Spleen (tissue), 11 donors: Measurements from ENCODE around the gene BPIFA1. TPM values are rescaled to one million over a fixed set of nuclear protein-coding genes. Genes with fewer than 3 reads are reported as not detected.
A peak's percentile ranks its signal among the peaks of the same experiment; 100 is the strongest.

ENCODE experiments used
- DNase-seq: peaks from one replicate; pipeline ENCODE4 v3.0.0-alpha.2; 2020
- H3K27ac ChIP-seq, 8 donors: fragments of 200-600 bp; sonication (generic) in 7 of 8; 1 replicate in 4 of 8; 2 replicates in 4 of 8; pipeline versions ENCODE4 v1.5.0 to v1.8.0; 2016 to 2021; ENCODE audit warnings: inconsistent platforms in 4 of 8, mild to moderate bottlenecking in 4 of 8, moderate library complexity in 1 of 8
- H3K27me3 ChIP-seq, 7 donors: fragments of 200-600 bp; sonication (generic) in 6 of 7; replicated peaks in 1 of 7; 1 replicate in 4 of 7; 2 replicates in 3 of 7; pipeline versions ENCODE4 v1.5.0 to v1.8.0; 2016 to 2021; ENCODE audit warnings: inconsistent platforms in 3 of 7, mild to moderate bottlenecking in 1 of 7
- H3K36me3 ChIP-seq, 6 donors: fragments of 200-600 bp; sonication (generic) in 5 of 6; 1 replicate in 4 of 6; 2 replicates in 2 of 6; pipeline versions ENCODE4 v1.5.0 to v1.8.0; 2016 to 2021; ENCODE audit warnings: inconsistent platforms in 2 of 6
- H3K4me1 ChIP-seq, 6 donors: fragments of 200-600 bp; sonication (generic) in 5 of 6; 1 replicate in 3 of 6; 2 replicates in 3 of 6; pipeline versions ENCODE4 v1.5.0 to v1.8.0; 2016 to 2021; ENCODE audit warnings: inconsistent platforms in 3 of 6
- H3K4me3 ChIP-seq, 8 donors: fragments of 200-600 bp; sonication (generic) in 7 of 8; 1 replicate in 4 of 8; 2 replicates in 4 of 8; pipeline versions ENCODE4 v1.5.0 to v1.8.0; 2016 to 2021; ENCODE audit warnings: inconsistent platforms in 4 of 8, mild to moderate bottlenecking in 4 of 8, moderate library complexity in 2 of 8
- H3K9me3 ChIP-seq, 8 donors: fragments of 200-600 bp; sonication (generic) in 7 of 8; 1 replicate in 4 of 8; 2 replicates in 4 of 8; pipeline versions ENCODE4 v1.5.0 to v1.8.0; 2016 to 2021; ENCODE audit warnings: inconsistent platforms in 4 of 8
- POLR2A ChIP-seq, 3 donors: fragments of 450-650 bp; IDR thresholded peaks; one replicate each; pipeline ENCODE4 v1.5.1; 2017; ENCODE audit warnings: antibody characterized with exemption in 3 of 3, mild to moderate bottlenecking in 1 of 3
- POLR2AphosphoS5 ChIP-seq, 3 donors: sonication (generic); formaldehyde crosslinking; IDR thresholded peaks; one replicate each; pipeline ENCODE4 v1.5.1; 2017; ENCODE audit warnings: antibody characterized with exemption in 3 of 3
- WGBS, 5 donors: extraction: QIAGEN DNeasy Blood & Tissue Kit in 3 of 5; methylation state at CpG; one replicate each; pipeline versions ENCODE4 v1.1.5 to v1.1.7; 2013 to 2018; 5-methylcytosine and 5-hydroxymethylcytosine counted together
- intact Hi-C: fragments of 100-400 bp; cut with DNase I; formaldehyde crosslinking; loops from one replicate; pipeline ENCODE4 v1.15.0; 2023; ENCODE audit warnings: low total_unique reads
- polyA plus RNA-seq, 3 donors: library from polyadenylated mRNA; stranded (reverse); fragments of 200-250 nt; gene quantifications; one replicate each; pipeline ENCODE4 v1.2.1, GENCODE V29; 2013
- total RNA-seq, 7 donors: library from RNA; depleted of rRNA in 3 of 7; stranded (reverse); fragments of >200 nt in 3 of 7; fragmentation: NEBNext Ultra II Directional in 4 of 7; extraction: Animal tissue kit (Norgen Biotek cat#: 25700) in 4 of 7; gene quantifications; one replicate each; pipeline versions ENCODE4 v1.1.0 to v1.2.1, GENCODE V29; 2016 to 2021
- TF ChIP-seq, protein P1 (sequence below), 11 experiments: fragments of 200-600 bp in 7 of 11; fragments of 450-650 bp in 4 of 11; sonication (generic) in 4 of 11; IDR thresholded peaks in 8 of 11; conservative IDR thresholded peaks in 3 of 11; 1 replicate in 7 of 11; 2 replicates in 4 of 11; pipeline versions ENCODE4 v1.4.0 to v1.8.0; 2016 to 2021; ENCODE audit warnings: antibody characterized with exemption in 11 of 11, inconsistent platforms in 4 of 11, mild to moderate bottlenecking in 1 of 11
- donor health status: healthy with polysubstance abuse.
- donor health status: DM: no; HTN: no; CAD: no; lungs with moderate emphysema.
- donor health status: DM: no; HTN: no; CAD: no.
- donor health status: Bipolar disorder and iron deficiency.
- donor health status: healthy.
- donor health status: DM: no; HTN: no; CAD: no.
- donor health status: DM: yes; HTN: yes; CAD: no.

Gene BPIFA1
- total and polyA plus RNA-seq, 10 donors: not detected

DNA sequence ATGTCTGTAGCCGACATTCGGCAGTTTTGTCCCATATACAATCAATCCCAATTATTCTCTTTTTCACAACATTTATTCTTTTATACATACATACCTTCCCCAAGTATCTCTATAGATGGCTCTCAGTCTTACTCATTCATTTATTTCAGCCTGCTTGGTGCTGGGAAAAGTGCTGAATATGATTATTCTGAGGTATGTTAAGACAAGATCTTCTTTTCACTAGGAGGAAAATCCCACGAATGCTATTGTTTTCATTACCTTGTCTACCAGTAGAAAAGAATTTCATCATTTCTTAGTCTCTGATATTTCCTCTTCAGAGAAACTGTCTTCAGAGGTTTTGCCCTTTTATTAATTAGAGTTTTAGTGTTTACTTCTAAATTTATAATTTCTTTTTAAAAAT is 32.4 kb upstream of the BPIFA1 start:
- Histone ChIP-seq H3K36me3 (no peaks in the 10 kb centered on the region), H3K27me3 (peaks cover 0 to 35% (median 0%) of the 10 kb centered on the region in 7 donors), H3K4me1 (no peaks in the 10 kb centered on the region), H3K9me3 (no peaks in the 10 kb centered on the region), H3K4me3 (no peak overlapping the region), H3K27ac (no peak overlapping the region)
- WGBS, 5 donors: 80 to 92% (median 88%) methylated on average over 3 of the region's 3 CpGs
- no peak for DNase-seq
- intact Hi-C loops: no loop called here
- TF ChIP-seq, protein P1, sequence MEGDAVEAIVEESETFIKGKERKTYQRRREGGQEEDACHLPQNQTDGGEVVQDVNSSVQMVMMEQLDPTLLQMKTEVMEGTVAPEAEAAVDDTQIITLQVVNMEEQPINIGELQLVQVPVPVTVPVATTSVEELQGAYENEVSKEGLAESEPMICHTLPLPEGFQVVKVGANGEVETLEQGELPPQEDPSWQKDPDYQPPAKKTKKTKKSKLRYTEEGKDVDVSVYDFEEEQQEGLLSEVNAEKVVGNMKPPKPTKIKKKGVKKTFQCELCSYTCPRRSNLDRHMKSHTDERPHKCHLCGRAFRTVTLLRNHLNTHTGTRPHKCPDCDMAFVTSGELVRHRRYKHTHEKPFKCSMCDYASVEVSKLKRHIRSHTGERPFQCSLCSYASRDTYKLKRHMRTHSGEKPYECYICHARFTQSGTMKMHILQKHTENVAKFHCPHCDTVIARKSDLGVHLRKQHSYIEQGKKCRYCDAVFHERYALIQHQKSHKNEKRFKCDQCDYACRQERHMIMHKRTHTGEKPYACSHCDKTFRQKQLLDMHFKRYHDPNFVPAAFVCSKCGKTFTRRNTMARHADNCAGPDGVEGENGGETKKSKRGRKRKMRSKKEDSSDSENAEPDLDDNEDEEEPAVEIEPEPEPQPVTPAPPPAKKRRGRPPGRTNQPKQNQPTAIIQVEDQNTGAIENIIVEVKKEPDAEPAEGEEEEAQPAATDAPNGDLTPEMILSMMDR (IDR thresholded peaks at IDR 0.05 in 8 of 11, conservative IDR thresholded peaks at IDR 0.05 in 3 of 11): no peak
- TF ChIP-seq POLR2AphosphoS5 (IDR thresholded peaks at IDR 0.05): no peak
- TF ChIP-seq POLR2A (IDR thresholded peaks at IDR 0.05): no peak

DNA sequence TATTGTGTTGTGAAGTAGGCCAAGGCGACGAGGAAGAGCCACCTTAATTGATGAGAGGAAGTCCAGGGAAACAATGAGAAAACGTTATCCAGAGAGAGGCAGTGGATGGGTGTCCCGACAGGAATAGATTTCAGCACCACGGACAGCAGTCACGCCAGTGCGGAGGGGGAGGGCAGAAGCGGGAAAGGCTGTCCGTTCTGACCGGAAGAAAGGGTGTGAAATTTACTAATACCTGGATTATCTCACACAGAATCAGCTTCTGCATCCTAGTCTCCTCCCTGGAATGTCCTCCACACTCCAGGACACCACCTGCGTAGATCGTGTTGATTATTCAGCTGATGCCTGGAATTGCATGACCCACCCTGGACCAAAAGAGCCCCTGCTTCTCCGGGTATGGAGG is 26.0 kb upstream of the BPIFA1 start:
- 9 to 11% (median 9%) methylated on average over 13 of the region's 13 CpGs for WGBS, 5 donors
- no peak for DNase-seq
- Histone ChIP-seq H3K4me3 (no peak overlapping the region), H3K36me3 (no peaks in the 10 kb centered on the region), H3K4me1 (no peaks in the 10 kb centered on the region), H3K9me3 (no peaks in the 10 kb centered on the region), H3K27me3 (peaks cover 0 to 82% (median 0%) of the 10 kb centered on the region in 7 donors), H3K27ac (no peak overlapping the region)
- intact Hi-C loops: no loop called here
- no peak for TF ChIP-seq POLR2AphosphoS5 (IDR thresholded peaks at IDR 0.05)
- TF ChIP-seq POLR2A (IDR thresholded peaks at IDR 0.05): no peak
- TF ChIP-seq, protein P1 (IDR thresholded peaks at IDR 0.05 in 8 of 11, conservative IDR thresholded peaks at IDR 0.05 in 3 of 11): no peak

DNA sequence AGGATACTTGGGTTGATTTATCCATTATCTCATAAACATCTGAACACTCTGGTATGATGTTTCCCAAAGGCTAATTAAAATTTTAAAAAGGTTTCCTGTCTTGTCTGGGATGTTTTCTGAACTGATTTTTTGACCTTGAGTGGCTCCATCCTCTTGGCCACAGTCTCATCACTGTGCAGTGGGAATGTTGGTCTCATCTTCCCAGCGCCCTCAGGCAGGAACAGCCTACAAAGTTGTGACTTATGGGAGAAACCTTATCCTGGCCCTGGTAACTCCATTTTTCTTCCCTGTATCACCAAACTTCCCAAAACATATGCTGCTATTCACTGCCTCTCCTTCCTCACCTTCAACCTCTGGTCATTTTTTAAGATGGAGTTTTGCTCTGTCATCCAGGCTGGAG is 25.4 kb upstream of the BPIFA1 start:
- Histone ChIP-seq H3K27me3 (peaks cover 0 to 88% (median 0%) of the 10 kb centered on the region in 7 donors), H3K4me3 (no peak overlapping the region), H3K4me1 (no peaks in the 10 kb centered on the region), H3K9me3 (no peaks in the 10 kb centered on the region), H3K27ac (no peak overlapping the region), H3K36me3 (no peaks in the 10 kb centered on the region)
- intact Hi-C loops: no loop called here
- 32 to 70% (median 36%) methylated on average over 1 of the region's 1 CpG for WGBS, 5 donors
- TF ChIP-seq POLR2A (IDR thresholded peaks at IDR 0.05) (no peak), POLR2AphosphoS5 (IDR thresholded peaks at IDR 0.05) (no peak)
- TF ChIP-seq, protein P1 (IDR thresholded peaks at IDR 0.05 in 8 of 11, conservative IDR thresholded peaks at IDR 0.05 in 3 of 11): no peak
- no peak for DNase-seq

DNA sequence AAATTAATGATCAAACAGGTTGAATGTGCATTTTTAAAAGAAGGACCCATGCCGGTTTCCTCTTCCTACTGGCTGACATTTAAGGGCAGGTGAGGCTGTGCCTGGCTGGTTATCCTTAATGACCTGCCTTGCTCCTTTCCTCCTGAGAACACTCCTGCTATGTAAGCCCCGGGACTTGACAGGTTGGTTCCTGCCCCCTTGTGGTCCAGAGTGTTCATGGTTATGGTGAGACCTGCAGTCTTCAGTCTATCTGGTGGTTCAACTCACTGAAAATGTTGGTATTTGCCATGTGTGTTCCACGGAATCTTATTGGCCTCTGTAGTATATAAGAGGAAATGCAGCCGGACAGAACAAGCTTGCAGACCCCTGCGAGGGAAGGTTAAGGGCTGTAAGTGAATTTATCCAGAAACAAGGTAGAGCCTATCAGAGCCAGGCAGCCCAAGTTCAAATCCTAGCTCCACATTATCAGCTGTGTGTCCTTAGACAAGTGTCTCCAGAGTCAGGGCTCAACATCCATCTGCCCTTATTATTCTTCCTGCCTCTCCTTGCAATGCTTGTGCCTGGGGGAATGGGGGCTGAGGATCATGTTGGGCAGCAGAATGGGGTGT is 23.9 kb upstream of the BPIFA1 start:
- H3K4me1 ChIP-seq: no peaks in the 10 kb centered on the region
- H3K9me3 ChIP-seq: no peaks in the 10 kb centered on the region
- TF ChIP-seq POLR2AphosphoS5 (IDR thresholded peaks at IDR 0.05) (no peak), POLR2A (IDR thresholded peaks at IDR 0.05) (no peak)
- TF ChIP-seq, protein P1 (IDR thresholded peaks at IDR 0.05 in 8 of 11, conservative IDR thresholded peaks at IDR 0.05 in 3 of 11): peak in 2 of 11 experiments; percentile 18 to 41
- no peaks in the 10 kb centered on the region for H3K36me3 ChIP-seq
- intact Hi-C loops: no loop called here
- H3K4me3 ChIP-seq: no peak overlapping the region
- peaks cover 0 to 82% (median 0%) of the 10 kb centered on the region in 7 donors for H3K27me3 ChIP-seq
- no peak overlapping the region for H3K27ac ChIP-seq
- WGBS, 5 donors: 15 to 25% (median 23%) methylated on average over 5 of the region's 5 CpGs
- no peak for DNase-seq
